HEK293T (cell line): ENCODE measurements around the gene IRX3.

Experiments
- ELF4 ChIP-seq: fragments of 450-650 bp; IDR thresholded peaks from 2 replicates; pipeline ENCODE4 v1.6.1; 2017; ENCODE audit warnings: antibody characterized with exemption
- HDGF ChIP-seq: fragments of 450-650 bp; IDR thresholded peaks from 2 replicates; pipeline ENCODE4 v1.6.1; 2017; ENCODE audit warnings: antibody characterized with exemption, borderline replicate concordance
- TARDBP ChIP-seq: fragments of 450-650 bp; IDR thresholded peaks from 2 replicates; pipeline ENCODE4 v1.6.1; 2016
- ZNF384 ChIP-seq: fragments of 450-650 bp; IDR thresholded peaks from 2 replicates; pipeline ENCODE4 v1.6.1; 2016

DNA sequence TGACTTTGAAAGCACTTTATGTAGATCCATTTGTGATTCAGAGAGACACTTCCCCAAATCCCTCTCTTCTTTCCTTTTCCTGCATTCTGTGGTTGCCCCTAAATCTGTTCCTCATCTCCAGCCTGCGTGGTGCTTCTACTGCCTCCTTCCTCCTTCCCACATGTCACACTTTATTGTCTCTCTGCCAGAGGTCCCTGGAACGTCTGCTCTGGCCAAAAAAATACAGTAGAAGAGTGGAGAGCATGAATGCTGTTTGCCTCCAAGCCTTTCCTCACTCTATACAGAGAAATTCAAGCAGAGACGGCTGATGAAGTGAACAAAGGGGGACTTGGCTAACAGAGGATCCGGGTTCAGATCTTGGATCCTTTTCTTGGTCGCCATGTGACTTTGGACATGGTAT, 22.8 kb upstream of the IRX3 start:
- TF ChIP-seq ELF4: no peak
- no peak for TF ChIP-seq TARDBP
- no peak for TF ChIP-seq ZNF384
- TF ChIP-seq HDGF: no peak
